ENCODE measurements around the gene IL31.

DNA sequence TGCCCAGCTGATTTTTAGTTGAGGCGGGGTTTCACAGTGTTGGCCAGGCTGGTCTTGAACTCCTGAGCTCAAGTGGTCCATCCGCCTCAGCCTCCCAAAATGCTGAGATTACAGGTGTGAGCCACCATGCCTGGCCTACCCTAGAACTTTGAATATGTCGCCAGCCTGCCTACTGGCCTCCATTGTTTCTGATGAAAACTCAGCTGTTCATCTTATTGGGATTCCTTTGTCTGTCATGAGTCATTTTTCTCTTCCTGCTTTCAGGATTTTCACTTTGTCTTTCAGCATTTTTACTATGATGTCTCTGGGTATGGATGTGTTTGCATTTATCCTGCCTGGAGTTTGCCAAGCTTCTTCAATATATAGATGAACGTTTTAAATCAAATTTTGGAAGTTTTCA is 21.4 kb upstream of the IL31 start:
- TF ChIP-seq, protein P1, sequence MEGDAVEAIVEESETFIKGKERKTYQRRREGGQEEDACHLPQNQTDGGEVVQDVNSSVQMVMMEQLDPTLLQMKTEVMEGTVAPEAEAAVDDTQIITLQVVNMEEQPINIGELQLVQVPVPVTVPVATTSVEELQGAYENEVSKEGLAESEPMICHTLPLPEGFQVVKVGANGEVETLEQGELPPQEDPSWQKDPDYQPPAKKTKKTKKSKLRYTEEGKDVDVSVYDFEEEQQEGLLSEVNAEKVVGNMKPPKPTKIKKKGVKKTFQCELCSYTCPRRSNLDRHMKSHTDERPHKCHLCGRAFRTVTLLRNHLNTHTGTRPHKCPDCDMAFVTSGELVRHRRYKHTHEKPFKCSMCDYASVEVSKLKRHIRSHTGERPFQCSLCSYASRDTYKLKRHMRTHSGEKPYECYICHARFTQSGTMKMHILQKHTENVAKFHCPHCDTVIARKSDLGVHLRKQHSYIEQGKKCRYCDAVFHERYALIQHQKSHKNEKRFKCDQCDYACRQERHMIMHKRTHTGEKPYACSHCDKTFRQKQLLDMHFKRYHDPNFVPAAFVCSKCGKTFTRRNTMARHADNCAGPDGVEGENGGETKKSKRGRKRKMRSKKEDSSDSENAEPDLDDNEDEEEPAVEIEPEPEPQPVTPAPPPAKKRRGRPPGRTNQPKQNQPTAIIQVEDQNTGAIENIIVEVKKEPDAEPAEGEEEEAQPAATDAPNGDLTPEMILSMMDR (conservative IDR thresholded peaks at IDR 0.05; ENCODE audit: low read length): no peak
- TF ChIP-seq EZH2phosphoT487 (IDR thresholded peaks at IDR 0.05; ENCODE audit: borderline replicate concordance): no peak

Data from Loucy (cell line).